Right lung (tissue), 5 donors: ENCODE results near the gene CIT. TPM values are rescaled to one million over a fixed set of nuclear protein-coding genes. Genes with fewer than 3 reads are reported as not detected.

Experiments
- DNase-seq, 2 donors: peaks; one replicate each; pipeline ENCODE4 v3.0.0-alpha.2; 2013
- polyA plus RNA-seq, 5 donors: library from polyadenylated mRNA; unstranded; fragments of 120-200 nt; gene quantifications; one replicate each; pipeline versions ENCODE4 v1.2.1 to v1.2.3, GENCODE V29; 2013; ENCODE audit warnings: inconsistent platforms in 1 of 5, low replicate concordance in 1 of 5; ENCODE audit not compliant: insufficient read length in 5 of 5, insufficient read depth in 1 of 5

Gene CIT
- polyA plus RNA-seq, 5 donors = 14.5 to 28.9 (median 23.6) TPM

- no peak for DNase-seq
These were observed 20.0 kb downstream of the CIT start for GRCh38 chr12:119857041-119857591.

- DNase-seq = no peak
These were observed 26.8 kb downstream of the CIT start for GRCh38 chr12:119850330-119850729.

DNA sequence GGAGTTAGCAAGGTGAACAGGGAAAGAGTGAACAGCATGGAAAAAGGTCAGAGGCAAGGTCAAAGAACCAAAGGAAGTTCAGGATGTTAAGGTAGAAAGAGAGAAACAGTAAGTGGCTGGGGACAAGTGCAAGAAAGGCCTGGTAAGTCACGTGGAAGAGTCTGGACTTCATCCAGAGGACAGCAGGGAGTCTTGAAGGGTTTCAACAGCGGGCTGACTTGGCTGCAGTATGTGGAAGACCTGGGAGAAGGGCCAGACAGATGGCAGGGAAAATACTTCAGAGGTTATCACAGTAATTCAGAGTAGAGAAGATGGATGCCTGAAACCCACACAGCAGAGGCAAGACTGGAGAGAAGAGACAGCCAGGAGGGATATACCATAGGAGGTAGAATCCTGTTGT, 34.0 kb downstream of the CIT start:
- no peak for DNase-seq

DNA sequence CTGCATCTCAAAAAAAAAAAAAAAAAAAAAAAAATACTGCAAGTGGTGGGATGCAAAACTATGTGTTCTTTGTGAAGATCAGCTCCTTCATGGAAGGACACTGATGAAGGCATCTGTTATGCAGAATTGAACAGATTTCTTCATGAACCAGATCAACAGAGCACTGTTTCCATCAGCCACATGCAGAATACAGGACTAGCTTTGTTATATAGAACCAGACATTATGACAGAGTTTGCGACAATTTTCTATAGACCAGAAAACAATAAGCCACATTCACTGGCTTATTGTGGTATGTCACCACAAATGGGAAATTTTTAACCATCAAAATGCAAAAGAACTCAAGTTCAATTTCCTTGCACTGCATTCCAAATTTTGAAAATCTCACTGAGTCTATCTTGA, 34.7 kb downstream of the CIT start:
- DNase-seq = no peak

GRCh38 chr12:119841433-119842210, 35.5 kb downstream of the CIT start:
- no peak for DNase-seq

DNA sequence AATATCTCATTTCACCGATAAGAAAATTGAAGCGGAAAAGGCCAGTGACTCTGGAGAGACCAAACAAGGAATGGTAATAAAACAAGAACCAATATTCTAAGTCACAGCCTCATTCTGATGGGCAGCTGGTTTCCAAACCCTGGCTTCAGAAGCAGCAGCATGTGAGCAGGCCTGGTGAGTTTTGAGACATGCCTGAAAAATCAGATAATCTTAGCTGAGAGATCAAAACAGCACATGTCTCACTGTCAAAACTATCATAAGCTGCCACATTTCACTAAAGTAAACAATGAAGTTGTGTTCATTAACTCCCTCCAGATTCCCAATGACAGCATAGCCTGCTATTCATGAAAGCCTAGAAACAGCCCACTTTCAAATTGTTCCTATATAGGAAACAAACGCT, 36.5 kb downstream of the CIT start:
- DNase-seq = no peak

GRCh38 chr12:119840168-119840567, 37.0 kb downstream of the CIT start:
- no peak for DNase-seq

DNA sequence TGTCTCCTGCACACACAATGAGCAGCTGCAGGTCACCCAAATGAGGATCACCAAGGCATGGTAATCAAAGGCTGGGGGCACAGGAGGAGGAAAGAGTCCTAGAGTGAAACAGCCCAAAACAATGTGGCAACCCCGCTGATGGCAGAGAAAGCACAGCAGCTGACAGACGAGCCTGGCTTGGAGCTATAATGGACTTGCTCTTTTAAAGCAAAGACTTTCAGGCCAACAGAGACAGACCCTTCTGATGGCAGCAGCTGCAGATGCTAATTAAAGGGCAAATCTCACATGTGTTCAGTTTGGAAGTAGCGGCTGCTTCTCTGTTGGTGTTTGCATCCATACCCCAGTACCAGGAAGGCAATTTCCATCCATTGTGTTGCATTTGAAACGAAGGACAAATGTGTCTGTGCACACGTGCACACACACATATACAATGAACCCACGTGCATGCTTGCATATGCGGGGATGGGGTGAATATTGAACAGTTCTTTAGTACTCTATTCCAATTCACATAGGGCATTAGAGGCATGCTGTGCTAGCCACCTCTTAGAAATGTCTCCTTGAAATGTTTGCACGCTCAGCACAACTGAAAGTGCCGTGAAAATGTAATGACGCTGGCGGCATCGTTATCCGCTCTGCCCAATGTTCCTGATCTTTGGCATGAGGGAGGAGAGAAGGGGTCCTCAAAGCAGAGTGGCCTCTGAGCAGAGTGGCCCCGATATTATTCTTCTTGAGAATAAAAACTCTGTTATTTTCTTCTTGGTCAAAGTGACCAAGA, 38.1 kb downstream of the CIT start:
- DNase-seq = no peak

DNA sequence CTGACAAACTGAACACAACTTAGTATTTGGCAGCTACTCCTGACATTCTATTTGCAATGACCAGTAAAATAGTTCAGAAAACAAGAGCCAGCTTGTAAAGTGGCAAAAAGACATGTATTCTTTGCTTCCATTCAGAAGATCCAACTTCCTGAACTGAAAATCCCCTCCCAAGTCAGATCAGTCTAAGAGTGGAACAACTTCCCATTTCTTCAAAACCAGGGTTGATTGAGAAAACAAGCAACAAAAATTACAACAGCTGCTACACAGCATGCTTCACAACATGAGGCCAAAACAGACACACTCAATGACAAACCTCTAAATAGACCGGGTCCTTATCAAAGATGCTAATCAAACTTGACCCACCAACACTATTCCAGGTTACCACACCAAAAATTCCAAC, 40.3 kb downstream of the CIT start:
- no peak for DNase-seq

GRCh38 chr12:119835068-119835467, 42.1 kb downstream of the CIT start:
- DNase-seq = no peak

DNA sequence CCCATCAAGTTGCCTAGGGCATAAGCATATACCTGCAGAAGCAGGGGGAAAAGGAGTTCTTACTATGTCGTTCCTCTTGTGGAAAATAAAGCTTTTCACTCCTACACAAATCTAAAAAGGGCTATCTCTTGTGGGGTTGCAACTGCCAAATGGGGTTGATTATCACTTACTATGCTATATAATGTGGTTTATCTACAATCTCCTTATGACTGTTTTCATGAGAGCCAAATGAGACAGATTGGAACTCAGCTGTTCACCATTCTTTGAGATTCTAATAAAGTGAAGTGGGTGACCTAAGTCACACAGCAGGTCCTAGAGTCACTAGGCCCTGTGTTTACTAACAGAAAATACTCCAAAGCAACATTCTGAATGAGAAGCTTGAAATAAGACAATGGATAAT, 47.7 kb downstream of the CIT start:
- no peak for DNase-seq

DNA sequence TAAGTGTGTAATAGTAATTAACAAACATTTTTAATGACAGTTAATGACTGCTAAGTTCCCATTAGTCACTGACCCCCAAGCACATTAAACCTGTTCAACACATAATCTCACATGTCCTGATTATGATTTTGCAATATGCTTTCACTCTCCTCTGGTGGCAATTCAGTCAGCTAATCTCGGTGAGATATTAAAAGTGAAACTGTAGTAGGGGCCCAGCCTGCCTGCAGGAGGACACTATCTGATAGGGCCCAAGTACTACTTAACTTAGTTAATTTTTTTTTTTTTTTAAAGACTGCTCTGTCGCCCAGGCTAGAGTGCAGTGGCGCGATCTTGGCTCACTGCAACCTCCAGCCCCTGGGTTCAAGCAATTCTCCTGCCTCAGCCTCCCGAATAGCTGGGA, 48.8 kb downstream of the CIT start:
- DNase-seq = no peak

DNA sequence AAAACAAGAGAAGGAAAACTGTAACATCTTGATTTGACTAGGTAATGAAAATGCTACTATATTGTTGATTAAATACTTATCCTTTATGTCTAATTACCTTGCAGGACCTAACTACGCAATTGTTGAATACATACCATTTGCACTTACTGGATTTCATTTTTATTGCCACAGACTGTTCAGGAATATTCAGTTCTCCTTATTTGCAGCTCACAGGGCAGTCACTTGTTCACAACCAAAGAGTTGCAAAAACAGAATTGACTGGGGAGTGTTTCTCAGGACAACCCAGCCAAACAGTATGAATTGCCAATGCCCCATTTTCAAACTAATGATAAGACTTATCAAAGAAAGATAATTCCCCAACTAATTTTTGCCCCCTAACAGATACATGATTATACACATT, 49.4 kb downstream of the CIT start:
- DNase-seq = no peak

DNA sequence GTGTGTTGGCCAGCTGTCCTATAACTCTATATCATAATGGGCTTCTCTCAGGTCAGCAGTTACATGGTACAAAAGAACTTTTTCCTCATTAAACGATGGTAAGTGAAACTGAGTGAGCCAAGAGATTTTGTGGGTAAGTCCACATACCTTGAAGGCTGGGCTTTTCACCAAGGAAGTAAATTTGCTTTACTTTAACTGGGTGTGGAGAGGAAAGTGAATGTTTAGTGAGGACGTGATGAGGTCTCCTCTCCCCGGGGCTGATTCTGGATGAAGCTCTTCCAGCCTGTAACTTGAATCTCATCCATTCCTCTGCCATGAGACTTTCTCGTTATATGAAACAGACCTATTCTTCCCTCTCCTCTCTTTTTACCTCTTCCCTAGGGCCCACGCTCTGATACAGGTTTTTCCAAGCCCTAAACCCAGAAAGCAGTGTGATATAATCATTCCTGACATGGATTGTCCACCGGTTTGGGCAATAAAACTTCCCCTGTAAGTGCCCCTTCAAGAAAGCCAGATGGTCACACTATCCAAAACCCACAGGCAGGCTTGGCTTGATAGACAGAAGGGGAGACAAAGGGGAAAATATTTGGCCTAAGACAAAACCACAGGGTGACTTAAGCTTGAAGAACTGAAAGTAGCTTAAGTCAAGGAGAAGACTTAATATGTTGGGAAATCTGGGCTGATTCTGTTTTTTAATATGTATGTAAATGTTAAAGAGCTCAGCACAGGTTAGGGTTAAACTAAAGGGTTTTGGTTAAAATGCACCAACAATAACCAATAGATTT, 50.3 kb downstream of the CIT start:
- DNase-seq = no peak

GRCh38 chr12:119825262-119825661, 51.9 kb downstream of the CIT start:
- DNase-seq = no peak

DNA sequence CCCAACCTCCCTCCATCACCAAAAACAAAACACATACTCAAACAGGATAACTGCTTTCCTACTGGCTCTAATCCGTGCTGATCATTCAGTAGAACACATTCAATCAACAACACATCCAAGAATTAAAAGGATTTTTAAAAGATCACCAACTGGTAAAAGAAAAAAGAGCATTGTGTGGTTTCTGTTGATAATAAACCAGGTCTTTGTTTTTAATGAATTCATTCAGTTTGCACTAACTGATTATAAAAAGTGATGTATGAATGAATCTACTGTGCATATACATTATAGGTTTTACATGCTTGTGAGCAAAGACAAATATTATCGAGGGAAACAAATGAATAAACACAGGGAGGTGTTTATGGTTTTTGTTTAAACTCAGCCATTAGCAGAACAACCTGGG, 55.1 kb downstream of the CIT start:
- DNase-seq = no peak

DNA sequence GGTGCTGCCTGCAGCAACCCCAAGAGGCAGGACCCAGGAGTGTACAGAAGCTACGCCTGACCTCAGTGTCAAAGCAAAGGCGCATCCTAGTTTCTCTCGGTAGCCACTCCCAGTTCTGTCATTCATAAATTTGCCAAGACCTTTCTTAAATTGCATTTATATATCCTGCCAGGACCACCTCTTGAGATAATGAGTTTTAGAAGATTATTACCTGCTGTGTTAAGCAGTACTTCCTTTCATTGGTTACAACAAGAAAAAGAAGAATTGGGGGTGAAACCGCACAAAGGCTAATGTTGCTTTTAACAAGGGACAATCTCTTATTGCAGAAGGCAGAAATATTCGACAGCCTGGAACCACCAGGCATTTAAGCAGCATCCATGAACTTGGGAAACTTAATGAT, 57.8 kb downstream of the CIT start:
- DNase-seq = no peak

- no peak for DNase-seq
These were observed 59.4 kb downstream of the CIT start for GRCh38 chr12:119817546-119818343.

DNA sequence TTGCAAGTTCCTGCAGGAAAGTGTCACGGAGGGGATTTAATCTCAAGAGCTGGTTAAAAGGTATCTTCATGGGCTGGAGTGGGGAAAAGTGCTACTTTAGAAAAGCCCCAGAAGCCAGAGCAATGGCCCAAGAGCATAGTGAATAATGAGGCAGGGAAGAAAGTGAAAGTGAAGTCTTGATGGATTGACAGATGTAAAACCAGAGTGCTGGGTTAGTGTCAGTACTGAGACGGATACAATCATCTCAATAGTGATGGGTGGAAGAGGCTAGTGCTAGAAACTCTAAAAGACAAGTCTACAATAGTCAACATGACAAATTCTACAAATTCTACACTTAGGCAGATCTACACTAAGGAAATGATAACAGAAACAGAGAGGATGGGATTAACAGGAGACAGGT, 68.1 kb downstream of the CIT start:
- no peak for DNase-seq

DNA sequence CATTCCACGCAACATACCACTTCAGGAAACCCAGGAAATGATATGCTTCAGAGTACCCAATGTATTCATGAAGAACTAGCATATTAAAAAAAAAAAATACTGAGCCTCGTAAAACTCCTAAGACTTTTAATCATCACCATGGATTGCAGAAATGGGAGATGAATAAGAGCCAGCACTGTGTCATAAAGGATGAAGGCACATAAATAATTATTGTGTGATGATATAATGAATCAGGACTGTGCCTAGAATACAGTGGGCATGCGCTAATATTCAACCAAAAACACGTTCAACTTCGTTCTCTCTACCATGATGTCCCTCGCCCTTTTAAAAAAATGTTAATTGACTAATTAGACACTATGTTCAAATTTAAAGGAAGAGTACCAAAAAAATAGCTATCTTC, 68.7 kb downstream of the CIT start:
- no peak for DNase-seq

GRCh38 chr12:119807380-119807779, 69.7 kb downstream of the CIT start:
- DNase-seq = no peak
